IMR-90 (cell line): Measurements from ENCODE around the gene CACNG8. TPM values are rescaled to one million over a fixed set of nuclear protein-coding genes. Genes with fewer than 3 reads are reported as not detected.

ENCODE experiments used
- ATAC-seq: fragments of 200-7000 bp; cut with Tn5 transposase; 2 replicates; pipeline ENCODE4 v1.9.1; 2020; ENCODE audit warnings: low read depth, mild to moderate bottlenecking, moderate library complexity
- BruUV-seq: library from RNA; stranded (reverse); fragments of 400-500 nt; replicated peaks from 2 replicates; lab custom pipeline; 2021; lab: Mats Ljungman, UMichigan
- CTCF ChIA-PET: fragments of 300-600 bp; formaldehyde crosslinking; extraction: SDS; loops from one replicate; lab custom pipeline; 2021; ENCODE audit warnings: antibody characterized with exemption; lab: Yijun Ruan, JAX
- POLR2A ChIA-PET: fragments of 300-600 bp; sonication (Branson Sonifier 250); formaldehyde crosslinking; loops from one replicate; lab custom pipeline; 2022; ENCODE audit warnings: antibody characterized with exemption; ENCODE audit not compliant: unreplicated experiment; lab: Charles Lee
- DNase-seq: peaks from one replicate; pipeline ENCODE4 v3.0.0; 2013
- H2AFZ ChIP-seq: replicated peaks from 2 replicates; pipeline ENCODE3; 2013; ENCODE audit warnings: low read length, mild to moderate bottlenecking; ENCODE audit not compliant: poor library complexity
- H2AK5ac ChIP-seq: 2 replicates; pipeline ENCODE4 v1.6.1; 2013; ENCODE audit warnings: low read depth, low read length, inconsistent platforms
- H2AK9ac ChIP-seq: replicated peaks from 2 replicates; pipeline ENCODE3; 2013; ENCODE audit warnings: mild to moderate bottlenecking, low read depth, low read length, moderate library complexity; ENCODE audit not compliant: poor library complexity
- H2BK120ac ChIP-seq: 2 replicates; pipeline ENCODE4 v1.6.1; 2013; ENCODE audit warnings: low read depth, low read length, inconsistent platforms
- H2BK15ac ChIP-seq: 3 replicates; pipeline ENCODE4 v1.6.1; 2013; ENCODE audit warnings: low read depth, low read length, inconsistent platforms
- H2BK20ac ChIP-seq: 2 replicates; pipeline ENCODE4 v1.6.1; 2013; ENCODE audit warnings: low read depth, mild to moderate bottlenecking, inconsistent platforms, low read length, moderate library complexity
- H2BK5ac ChIP-seq: 2 replicates; pipeline ENCODE4 v1.6.1; 2013; ENCODE audit warnings: mild to moderate bottlenecking, low read depth, low read length, inconsistent platforms; ENCODE audit not compliant: poor library complexity, severe bottlenecking
- H3K14ac ChIP-seq: replicated peaks from 2 replicates; pipeline ENCODE4 v1.6.1; 2013; ENCODE audit warnings: low read depth, low read length, inconsistent platforms
- H3K18ac ChIP-seq: 2 replicates; pipeline ENCODE4 v1.6.1; 2013; ENCODE audit warnings: low read depth, low read length, control low read depth
- H3K23ac ChIP-seq: 2 replicates; pipeline ENCODE4 v1.6.1; 2013; ENCODE audit warnings: low read depth, low read length, inconsistent platforms
- H3K27ac ChIP-seq: 2 replicates; pipeline ENCODE4 v1.5.1; 2013; ENCODE audit warnings: mild to moderate bottlenecking, control low read depth, low read length; ENCODE audit not compliant: insufficient read depth
- H3K27me3 ChIP-seq: 2 replicates; pipeline ENCODE4 v1.6.1; 2013; ENCODE audit warnings: low read length; ENCODE audit not compliant: control insufficient read depth, insufficient read depth
- H3K36me3 ChIP-seq: 2 replicates; pipeline ENCODE4 v1.6.1; 2013; ENCODE audit warnings: low read length, mixed read lengths; ENCODE audit not compliant: control insufficient read depth, insufficient read depth
- H3K4ac ChIP-seq: 2 replicates; pipeline ENCODE4 v1.6.1; 2013; ENCODE audit warnings: low read depth, low read length, inconsistent platforms
- H3K4me1 ChIP-seq: 2 replicates; pipeline ENCODE4 v1.6.1; 2013; ENCODE audit warnings: low read length, mixed read lengths; ENCODE audit not compliant: control insufficient read depth, insufficient read depth
- H3K4me2 ChIP-seq: 2 replicates; pipeline ENCODE4 v1.6.1; 2013; ENCODE audit warnings: low read depth, mild to moderate bottlenecking, control low read depth, low read length, moderate library complexity
- H3K4me3 ChIP-seq: 2 replicates; pipeline ENCODE4 v1.5.1; 2013; ENCODE audit warnings: low read depth, mild to moderate bottlenecking, control low read depth, low read length, moderate library complexity; ENCODE audit not compliant: insufficient read depth
- H3K56ac ChIP-seq: 2 replicates; pipeline ENCODE4 v1.6.1; 2013; ENCODE audit warnings: low read length, inconsistent platforms; ENCODE audit not compliant: insufficient read depth; ENCODE audit errors: extremely low read depth
- H3K79me1 ChIP-seq, 2 experiments: 2 replicates each; pipeline ENCODE4 v1.6.1; 2013; ENCODE audit warnings: low read length in 2 of 2, inconsistent platforms in 1 of 2, low read depth in 1 of 2
- H3K9ac ChIP-seq: 2 replicates; pipeline ENCODE4 v1.6.1; 2013; ENCODE audit warnings: low read depth, low read length, control low read depth
- H3K9me1 ChIP-seq: 2 replicates; pipeline ENCODE4 v1.6.1; 2013; ENCODE audit warnings: low read length, inconsistent platforms; ENCODE audit not compliant: insufficient read depth
- H3K9me3 ChIP-seq: 2 replicates; pipeline ENCODE4 v1.6.1; 2013; ENCODE audit warnings: low read length; ENCODE audit not compliant: control insufficient read depth, insufficient read depth
- H4K20me1 ChIP-seq: 2 replicates; pipeline ENCODE4 v1.6.1; 2013; ENCODE audit warnings: low read length, inconsistent platforms; ENCODE audit not compliant: insufficient read depth
- H4K5ac ChIP-seq: 2 replicates; pipeline ENCODE4 v1.6.1; 2013; ENCODE audit warnings: mild to moderate bottlenecking, low read depth, low read length, control low read depth
- H4K8ac ChIP-seq, 2 experiments: 2 replicates each; pipeline ENCODE4 v1.6.1; 2013; ENCODE audit warnings: low read depth in 2 of 2, low read length in 2 of 2, control low read depth in 1 of 2, inconsistent platforms in 1 of 2
- H4K91ac ChIP-seq: 2 replicates; pipeline ENCODE4 v1.6.1; 2013; ENCODE audit warnings: low read depth, low read length, inconsistent platforms; ENCODE audit not compliant: insufficient read depth
- CHD1 ChIP-seq: IDR thresholded peaks from 2 replicates; pipeline ENCODE4 v1.6.1; 2012; ENCODE audit warnings: low read depth, low read length, improper control_type of control experiment
- CTCF ChIP-seq: conservative IDR thresholded peaks from 2 replicates; pipeline ENCODE4 v1.5.1; 2012; ENCODE audit warnings: mild to moderate bottlenecking, low read depth, low read length, improper control_type of control experiment
- RAD21 ChIP-seq: IDR thresholded peaks from 2 replicates; pipeline ENCODE4 v1.6.1; 2012; ENCODE audit warnings: low read length, improper control_type of control experiment
- SMC3 ChIP-seq: fragments of 150-350 bp; IDR thresholded peaks from 2 replicates; pipeline ENCODE4 v1.6.1; 2016; ENCODE audit warnings: low read depth, mild to moderate bottlenecking, antibody characterized with exemption, low read length, moderate library complexity
- whole genome bisulfite sequencing, 2 experiments: methylation state at CpG; one replicate each; pipeline versions ENCODE4 v1.1.5 to v1.1.7; 2013; ENCODE audit warnings: missing lambda C conversion rate in 2 of 2; ENCODE audit not compliant: insufficient read length in 1 of 2; ENCODE audit errors: extremely low coverage in 2 of 2; 5-methylcytosine and 5-hydroxymethylcytosine counted together
- dilution Hi-C: fragments of 300-500 bp; cut with HindIII; formaldehyde crosslinking; loops from one replicate; pipeline ENCODE4 v1.14.3; 2018; ENCODE audit warnings: low sequenced_read_pairs; ENCODE audit not compliant: unreplicated experiment
- in situ Hi-C: fragments of 300-500 bp; cut with MboI; formaldehyde crosslinking; loops from 3 replicates; pipeline ENCODE4 v1.14.3; 2019; ENCODE audit warnings: low sequenced_read_pairs, inconsistent platforms, mixed read lengths
- intact Hi-C: fragments of 100-400 bp; cut with micrococcal nuclease; formaldehyde crosslinking; loops from 2 replicates; pipeline ENCODE4 v1.10.0; 2022
- polyA plus RNA-seq, 3 experiments: library from polyadenylated mRNA; depleted of rRNA; stranded (reverse); fragments of >200 nt; gene quantifications; 2 replicates each; pipeline ENCODE4 v1.2.3, GENCODE V29; 2012; ENCODE audit warnings: low replicate concordance in 1 of 3
- total RNA-seq: library from RNA; depleted of rRNA; stranded (reverse); fragments of >200 nt; gene quantifications from 2 replicates; pipeline ENCODE4 v1.2.3, GENCODE V29; 2012

Gene CACNG8
- total and polyA plus RNA-seq, 2 of the 4 experiments (the other 2 are of a cell fraction), result 0.15 TPM; not detected in 1

GRCh38 chr19:54029930-54030490, 67.3 kb downstream of the CACNG8 start:
- peak; percentile 80 for ATAC-seq
- H3K14ac ChIP-seq, result no peak overlapping the region
- no peaks in the 10 kb centered on the region for H4K20me1 ChIP-seq
- in situ Hi-C loops (loop anchor here (5.0 to 10.0 kb wide), 2 partner anchors 145 to 223 kb away; partner anchors contain the start of gene PRKCG), intact Hi-C loops (loop anchor here (1.0 to 10.0 kb wide), 3 partner anchors 222 to 835 kb away; partner anchors contain the start of gene ZNF665), dilution Hi-C loops (no loop called here)
- no peaks in the 10 kb centered on the region for H3K27me3 ChIP-seq
- no peaks in the 10 kb centered on the region for H3K9me1 ChIP-seq
- H2BK5ac ChIP-seq, result no peak overlapping the region
- H2AK9ac ChIP-seq, result no peak overlapping the region
- H3K23ac ChIP-seq, result no peak overlapping the region
- H3K56ac ChIP-seq, result no peak overlapping the region
- H3K4ac ChIP-seq, result no peak overlapping the region
- H3K36me3 ChIP-seq, result no peaks in the 10 kb centered on the region
- H3K79me1 ChIP-seq, result no peaks in the 10 kb centered on the region
- no peak overlapping the region for H2AK5ac ChIP-seq
- H3K9ac ChIP-seq, result no peak overlapping the region
- H2BK120ac ChIP-seq, result no peak overlapping the region
- no peak overlapping the region for H3K27ac ChIP-seq
- no peak overlapping the region for H3K4me2 ChIP-seq
- no peak overlapping the region for H4K91ac ChIP-seq
- no peak overlapping the region for H2BK15ac ChIP-seq
- H3K4me3 ChIP-seq, result no peak overlapping the region
- H3K18ac ChIP-seq, result no peak overlapping the region
- WGBS, 2 experiments, result 3% methylated on average over 4 of the region's 9 CpGs; no CpG with 5 or more reads in 1 of the 2 experiments
- TF ChIP-seq CTCF (peak; percentile 64), CHD1 (no peak), SMC3 (peak; percentile 60; the same call in 1 of the 2 replicates), RAD21 (peak; percentile 71)
- CTCF ChIA-PET, result interaction anchor here (0.6 to 1.3 kb wide), 9 partner anchors 8 to 237 kb away, joined by 3 to 12 read pairs (median 3); no protein-coding TSS in a partner anchor
- POLR2A ChIA-PET, result interaction anchor here (0.5 kb wide), 1 partner anchor 200 kb away, joined by 6 read pairs; no protein-coding TSS in a partner anchor
- H2BK20ac ChIP-seq, result no peak overlapping the region
- peak; percentile 54 for DNase-seq
- H4K8ac ChIP-seq, result no peak overlapping the region
- H3K9me3 ChIP-seq, result no peaks in the 10 kb centered on the region
- no TSS peak for BruUV-seq
- no peaks in the 10 kb centered on the region for H3K4me1 ChIP-seq
- no peak overlapping the region for H2AFZ ChIP-seq
- no peak overlapping the region for H4K5ac ChIP-seq
